ENCODE results near the gene MPDU1.
A peak's percentile ranks its signal among the peaks of the same experiment; 100 is the strongest.

MPDU1 gene

DNA sequence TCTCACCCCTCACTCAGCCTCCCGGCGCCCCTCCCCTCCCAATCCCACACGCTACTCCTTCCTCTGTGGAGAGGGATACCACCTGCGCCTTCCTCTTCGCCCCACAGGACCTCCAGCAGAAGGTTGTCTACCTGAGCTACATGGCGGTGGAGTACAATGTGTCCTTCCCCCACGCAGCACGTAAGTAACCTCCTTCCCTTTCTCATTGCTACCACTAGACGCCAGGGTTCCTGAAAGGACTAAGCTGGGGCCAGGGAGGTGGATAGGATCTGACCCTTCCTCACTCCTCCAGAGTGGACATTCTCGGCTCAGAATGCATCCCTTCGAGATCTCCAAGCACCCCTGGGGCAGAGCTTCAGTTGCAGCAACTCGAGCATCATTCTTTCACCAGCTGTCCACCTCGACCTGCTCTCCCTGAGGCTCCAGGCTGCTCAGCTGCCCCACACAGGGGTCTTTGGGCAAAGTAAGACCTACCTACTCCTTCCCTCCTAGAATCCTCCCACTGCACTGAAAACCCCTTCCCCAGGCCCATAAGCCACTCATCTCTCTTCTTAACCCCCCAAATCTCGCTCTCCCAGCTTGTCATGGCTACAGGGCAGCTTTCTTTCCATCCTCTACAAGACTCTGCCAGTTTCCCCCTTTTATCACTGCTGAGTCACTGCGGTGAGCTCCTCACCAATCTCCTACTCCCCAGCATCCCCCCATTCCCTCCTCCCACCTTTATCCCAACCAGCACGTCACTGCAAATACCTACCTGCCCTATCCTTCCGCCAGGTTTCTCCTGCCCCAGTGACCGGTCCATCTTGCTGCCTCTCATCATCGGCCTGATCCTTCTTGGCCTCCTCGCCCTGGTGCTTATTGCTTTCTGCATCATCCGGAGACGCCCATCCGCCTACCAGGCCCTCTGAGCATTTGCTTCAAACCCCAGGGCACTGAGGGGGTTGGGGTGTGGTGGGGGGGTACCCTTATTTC lies 2.8 kb upstream of the MPDU1 start:
- Histone ChIP-seq H3K27me3 (ENCODE audit: insufficient read depth, low read length) (no peaks in the 10 kb centered on the region), H2AFZ (ENCODE audit: low read depth, low read length) (no peak overlapping the region), H3K36me3 (ENCODE audit: insufficient read depth, low read length) (peaks cover 53% of the 10 kb centered on the region), H3K9me3 (ENCODE audit: low read length) (no peaks in the 10 kb centered on the region), H3K4me1 (ENCODE audit: insufficient read depth, low read length) (peaks cover 5% of the 10 kb centered on the region), H3K4me3 (ENCODE audit: low read length) (no peak overlapping the region)

DNA sequence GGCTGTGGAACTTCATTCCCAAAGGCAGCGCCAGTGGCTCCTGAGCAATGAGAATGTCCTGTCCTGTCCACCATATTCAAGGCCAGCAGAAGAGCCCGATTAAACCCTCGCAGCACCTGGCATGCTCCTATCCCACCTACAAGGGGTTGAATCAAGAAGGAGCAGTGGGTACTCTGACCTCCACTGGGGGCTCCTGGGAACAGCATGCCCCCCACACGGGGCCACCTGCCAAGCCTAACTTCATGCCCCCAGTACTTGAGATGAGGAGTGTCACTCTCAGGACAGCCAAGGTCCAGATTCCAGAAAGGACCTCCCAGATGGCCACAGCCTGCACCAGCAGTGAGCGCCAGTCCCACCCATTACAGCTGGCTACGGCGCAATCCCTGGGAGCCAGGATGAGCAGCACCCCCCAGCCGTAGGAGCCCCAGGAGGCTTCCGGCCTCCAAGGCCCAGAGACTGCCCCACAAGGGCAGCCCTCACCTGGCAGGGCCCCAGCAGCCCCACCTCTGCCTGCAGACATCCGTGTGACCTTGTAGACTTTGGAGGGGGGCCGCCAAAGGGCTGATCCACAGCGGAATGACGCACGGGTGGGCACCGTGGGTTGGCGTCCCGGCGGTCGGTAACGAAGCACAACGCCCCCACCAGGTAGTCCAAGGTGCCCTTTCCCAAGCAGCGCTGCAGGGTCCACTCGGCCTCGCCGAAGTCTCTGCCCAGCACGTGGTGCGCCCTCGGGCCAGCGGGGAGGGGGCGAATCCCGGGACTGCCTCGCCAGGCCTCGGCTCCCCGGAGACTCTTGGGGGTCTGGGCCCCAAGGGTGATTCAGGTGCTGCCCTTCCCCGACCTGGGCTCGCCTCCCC lies 1.0 kb upstream of the MPDU1 start:
- Histone ChIP-seq H3K27me3 (ENCODE audit: insufficient read depth, low read length) (no peaks in the 10 kb centered on the region), H3K9me3 (ENCODE audit: low read length) (no peaks in the 10 kb centered on the region), H3K4me3 (ENCODE audit: low read length) (peak overlapping the region; percentile 65), H3K4me1 (ENCODE audit: insufficient read depth, low read length) (peaks cover 5% of the 10 kb centered on the region), H2AFZ (ENCODE audit: low read depth, low read length) (no peak overlapping the region), H3K36me3 (ENCODE audit: insufficient read depth, low read length) (peaks cover 47% of the 10 kb centered on the region)

DNA sequence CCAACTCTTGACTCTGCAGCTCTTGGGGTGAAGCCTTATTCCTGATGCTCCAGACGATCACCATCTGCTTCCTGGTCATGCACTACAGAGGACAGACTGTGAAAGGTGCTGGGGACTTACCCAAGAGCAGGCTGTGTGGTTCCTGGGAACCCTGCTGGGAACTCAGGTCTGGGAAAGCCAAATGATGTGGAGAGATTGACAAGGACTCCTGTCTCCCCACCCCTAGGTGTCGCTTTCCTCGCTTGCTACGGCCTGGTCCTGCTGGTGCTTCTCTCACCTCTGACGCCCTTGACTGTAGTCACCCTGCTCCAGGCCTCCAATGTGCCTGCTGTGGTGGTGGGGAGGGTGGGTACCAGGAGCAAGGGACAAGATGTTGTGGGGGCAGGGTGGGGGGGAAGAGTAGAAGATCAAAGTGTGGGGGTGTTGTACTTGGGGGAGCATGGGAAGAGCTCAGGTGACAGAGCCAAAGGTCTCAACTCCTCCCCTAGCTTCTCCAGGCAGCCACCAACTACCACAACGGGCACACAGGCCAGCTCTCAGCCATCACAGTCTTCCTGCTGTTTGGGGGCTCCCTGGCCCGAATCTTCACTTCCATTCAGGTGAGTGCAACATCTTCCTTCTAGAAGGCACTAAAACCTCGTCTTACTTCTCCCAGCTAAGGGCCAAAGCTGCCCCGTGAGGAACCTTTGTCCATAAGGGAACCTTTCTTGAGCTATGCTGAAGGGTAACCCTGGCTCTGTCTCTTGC lies 3.2 kb downstream of the MPDU1 start:
- Histone ChIP-seq H2AFZ (ENCODE audit: low read depth, low read length) (no peak overlapping the region), H3K9me3 (ENCODE audit: low read length) (peaks cover 2% of the 10 kb centered on the region), H3K4me1 (ENCODE audit: insufficient read depth, low read length) (peaks cover 19% of the 10 kb centered on the region), H3K4me3 (ENCODE audit: low read length) (no peak overlapping the region), H3K36me3 (ENCODE audit: insufficient read depth, low read length) (peaks cover 49% of the 10 kb centered on the region), H3K27me3 (ENCODE audit: insufficient read depth, low read length) (no peaks in the 10 kb centered on the region)

DNA sequence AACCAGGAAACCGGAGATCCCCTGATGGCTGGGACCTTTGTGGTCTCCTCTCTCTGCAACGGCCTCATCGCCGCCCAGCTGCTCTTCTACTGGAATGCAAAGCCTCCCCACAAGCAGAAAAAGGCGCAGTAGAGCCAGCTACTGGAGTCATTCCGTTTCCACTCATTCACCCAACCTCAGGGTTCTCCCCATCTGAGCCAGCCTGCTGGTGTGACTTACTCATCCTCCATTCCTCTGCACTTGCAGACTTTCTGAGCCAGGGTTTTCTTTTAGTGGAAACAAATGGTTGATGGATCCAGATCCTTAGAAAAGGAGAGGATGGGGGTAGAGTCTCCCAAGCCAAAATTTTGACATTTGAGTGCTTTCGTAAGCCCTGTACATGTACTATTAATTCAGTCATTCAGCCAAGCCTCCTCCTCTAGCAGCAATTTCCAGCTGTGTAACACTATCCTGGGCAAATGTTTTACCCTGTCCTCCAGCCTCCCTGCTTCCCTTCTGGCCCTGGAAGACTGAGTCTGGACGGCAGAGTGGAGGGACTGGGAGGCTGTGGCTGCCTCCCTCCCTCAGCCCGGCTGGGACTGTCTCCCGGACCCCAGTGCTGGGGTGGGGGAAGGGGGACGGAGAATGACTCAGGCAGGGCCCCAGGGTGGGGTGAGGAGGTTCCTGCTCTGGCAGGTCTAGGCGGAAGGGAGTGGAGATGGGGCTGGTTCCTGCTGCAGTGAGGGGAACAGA lies 3.9 kb downstream of the MPDU1 start:
- Histone ChIP-seq H2AFZ (ENCODE audit: low read depth, low read length) (no peak overlapping the region), H3K27me3 (ENCODE audit: insufficient read depth, low read length) (no peaks in the 10 kb centered on the region), H3K9me3 (ENCODE audit: low read length) (peaks cover 2% of the 10 kb centered on the region), H3K4me3 (ENCODE audit: low read length) (no peak overlapping the region), H3K36me3 (ENCODE audit: insufficient read depth, low read length) (peaks cover 54% of the 10 kb centered on the region), H3K4me1 (ENCODE audit: insufficient read depth, low read length) (peaks cover 19% of the 10 kb centered on the region)

DNA sequence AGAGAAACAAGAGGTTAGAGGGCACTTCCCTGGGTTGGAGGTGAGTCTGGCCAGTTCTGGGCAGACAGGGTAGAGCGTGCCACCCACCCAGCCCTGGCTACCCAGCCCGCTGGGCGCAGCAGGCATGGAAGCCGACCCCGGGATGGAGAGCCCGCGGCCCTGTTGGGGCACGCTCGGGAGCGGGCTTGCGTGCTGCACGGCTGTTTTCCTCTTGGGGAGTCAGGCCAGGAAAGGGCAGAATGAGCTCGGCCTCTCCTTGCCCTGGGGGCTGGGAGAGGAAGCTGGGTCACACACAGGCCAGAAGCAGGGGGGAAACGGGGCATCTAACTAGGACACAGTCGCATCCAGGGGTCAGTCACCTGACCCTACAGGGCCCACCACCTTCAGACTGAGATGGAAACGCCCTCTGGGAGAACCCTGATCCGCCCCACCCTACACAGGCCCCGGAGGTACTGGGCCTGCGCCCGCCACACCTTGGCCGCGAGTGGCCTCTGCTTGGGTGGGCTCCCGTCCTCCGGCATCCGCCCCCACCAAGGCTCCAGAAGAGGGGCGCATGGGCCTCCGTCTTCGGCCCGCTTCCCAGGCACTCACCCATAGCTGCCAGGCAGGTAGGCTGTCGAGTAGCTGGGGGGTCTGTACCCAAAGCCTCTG lies 5.0 kb downstream of the MPDU1 start:
- Histone ChIP-seq H3K27me3 (ENCODE audit: insufficient read depth, low read length) (no peaks in the 10 kb centered on the region), H3K9me3 (ENCODE audit: low read length) (peaks cover 2% of the 10 kb centered on the region), H3K4me3 (ENCODE audit: low read length) (no peak overlapping the region), H3K36me3 (ENCODE audit: insufficient read depth, low read length) (peaks cover 65% of the 10 kb centered on the region), H2AFZ (ENCODE audit: low read depth, low read length) (no peak overlapping the region), H3K4me1 (ENCODE audit: insufficient read depth, low read length) (peaks cover 13% of the 10 kb centered on the region)

DNA sequence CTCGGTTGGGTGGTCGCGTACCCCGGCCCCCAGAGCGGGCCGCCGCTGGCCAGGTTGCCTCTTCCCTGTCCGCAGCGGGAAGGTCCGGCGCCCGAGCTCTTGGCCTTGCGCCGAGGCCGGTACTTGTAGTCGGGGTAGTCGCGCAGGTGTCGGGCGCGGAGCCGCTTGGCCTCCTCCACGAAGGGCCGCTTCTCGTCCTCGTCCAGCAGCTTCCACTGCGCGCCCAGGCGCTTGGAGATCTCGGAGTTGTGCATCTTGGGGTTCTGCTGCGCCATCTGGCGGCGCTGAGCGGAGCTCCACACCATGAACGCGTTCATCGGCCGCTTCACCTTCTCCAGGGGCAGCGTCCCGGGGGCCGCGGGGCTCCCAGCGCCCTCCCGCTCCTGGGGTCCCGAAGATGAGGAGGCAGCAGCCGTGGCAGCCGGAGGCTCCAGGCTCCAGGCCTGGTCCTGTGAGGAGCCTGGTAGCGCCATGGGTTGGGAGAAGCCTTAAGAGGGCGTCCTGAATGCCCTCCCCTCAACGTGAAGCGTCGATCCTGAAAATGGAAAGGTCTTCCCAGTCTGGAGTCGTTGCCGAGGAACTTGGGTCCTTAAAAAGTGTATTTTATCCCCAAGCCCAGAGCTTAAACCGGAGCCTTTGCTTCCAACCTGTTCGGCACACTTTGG lies 5.7 kb downstream of the MPDU1 start:
- no peak overlapping the region for H3K4me3 ChIP-seq (ENCODE audit: low read length)
- peaks cover 13% of the 10 kb centered on the region for H3K4me1 ChIP-seq (ENCODE audit: insufficient read depth, low read length)
- H2AFZ ChIP-seq (ENCODE audit: low read depth, low read length) = no peak overlapping the region
- H3K36me3 ChIP-seq (ENCODE audit: insufficient read depth, low read length) = peaks cover 71% of the 10 kb centered on the region
- no peaks in the 10 kb centered on the region for H3K27me3 ChIP-seq (ENCODE audit: insufficient read depth, low read length)
- H3K9me3 ChIP-seq (ENCODE audit: low read length) = peaks cover 2% of the 10 kb centered on the region

DNA sequence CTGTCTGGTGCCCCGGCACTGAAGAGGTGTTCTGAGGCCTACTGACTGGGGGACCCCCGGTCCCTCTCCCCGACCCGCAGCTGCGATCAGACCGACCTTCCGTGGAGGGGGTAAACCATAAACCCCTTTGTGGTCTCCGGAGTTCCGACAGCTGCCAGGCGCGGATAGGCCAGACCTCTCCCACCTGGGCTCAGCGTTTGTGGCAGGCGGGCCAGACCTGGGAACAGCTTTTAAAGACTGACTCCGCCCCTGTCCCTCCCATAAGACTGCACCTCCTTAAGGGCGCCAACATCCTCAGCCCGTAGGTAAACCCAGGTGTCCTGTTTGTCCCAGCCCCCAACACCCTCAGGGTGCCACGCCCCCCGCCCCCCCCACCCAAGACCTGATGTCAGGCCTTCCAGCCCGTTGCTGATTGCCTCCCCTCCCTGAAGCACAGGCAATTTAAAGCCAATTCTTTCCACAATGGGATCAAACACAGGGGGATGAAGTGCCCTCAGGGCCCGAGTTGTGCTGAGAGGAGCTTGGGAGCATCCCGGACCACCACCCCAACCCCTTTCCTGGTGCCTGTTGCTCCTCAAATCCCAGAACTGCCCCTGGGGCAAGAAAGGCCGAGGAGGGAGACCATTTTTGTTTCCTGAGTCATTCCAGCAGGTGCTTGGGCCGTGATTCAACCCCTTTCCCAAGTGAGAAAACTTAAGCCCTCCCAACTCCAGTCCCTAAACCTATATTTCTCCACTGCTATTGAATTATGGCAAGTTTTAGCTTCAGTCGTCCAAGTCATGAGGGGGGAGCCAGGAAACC lies 6.4 kb downstream of the MPDU1 start, which contains the start of gene SOX15:
Gene SOX15, minus strand, starts transcription at position 204 of the 801 bp plus-strand sequence. CDS start 418 bp downstream, outside the sequence.
- Histone ChIP-seq H3K4me1 (ENCODE audit: insufficient read depth, low read length) (peaks cover 13% of the 10 kb centered on the region), H3K4me3 (ENCODE audit: low read length) (no peak within 1 kb of the TSS), H3K36me3 (ENCODE audit: insufficient read depth, low read length) (peaks cover 79% of the 10 kb centered on the region), H3K9me3 (ENCODE audit: low read length) (peaks cover 2% of the 10 kb centered on the region), H3K27me3 (ENCODE audit: insufficient read depth, low read length) (no peaks in the 10 kb centered on the region), H2AFZ (ENCODE audit: low read depth, low read length) (no peak within 1 kb of the TSS)

DNA sequence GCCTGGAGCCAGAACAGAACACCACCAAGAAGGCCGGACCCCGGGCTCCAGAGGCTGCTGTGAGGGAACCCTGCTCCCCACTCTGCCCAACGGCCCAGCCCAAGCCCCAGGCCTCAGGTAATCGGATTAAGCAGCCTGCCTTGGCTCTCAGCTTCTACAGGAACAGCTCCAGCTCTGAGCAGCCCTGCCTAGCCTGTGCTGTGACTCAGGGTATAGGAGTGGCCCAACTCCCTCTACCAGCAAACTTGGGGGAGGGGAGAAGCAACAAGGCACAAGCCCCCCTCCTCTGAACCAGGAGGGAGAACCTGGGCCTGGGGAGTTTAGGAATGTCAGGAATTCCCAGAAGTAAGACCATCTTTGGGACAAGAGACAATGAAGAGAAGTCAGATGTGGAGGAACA lies 7.1 kb downstream of the MPDU1 start:
- peaks cover 2% of the 10 kb centered on the region for H3K9me3 ChIP-seq (ENCODE audit: low read length)
- no peak overlapping the region for H2AFZ ChIP-seq (ENCODE audit: low read depth, low read length)
- H3K4me1 ChIP-seq (ENCODE audit: insufficient read depth, low read length) = peaks cover 13% of the 10 kb centered on the region
- H3K36me3 ChIP-seq (ENCODE audit: insufficient read depth, low read length) = peaks cover 85% of the 10 kb centered on the region
- H3K27me3 ChIP-seq (ENCODE audit: insufficient read depth, low read length) = no peaks in the 10 kb centered on the region
- no peak overlapping the region for H3K4me3 ChIP-seq (ENCODE audit: low read length)

DNA sequence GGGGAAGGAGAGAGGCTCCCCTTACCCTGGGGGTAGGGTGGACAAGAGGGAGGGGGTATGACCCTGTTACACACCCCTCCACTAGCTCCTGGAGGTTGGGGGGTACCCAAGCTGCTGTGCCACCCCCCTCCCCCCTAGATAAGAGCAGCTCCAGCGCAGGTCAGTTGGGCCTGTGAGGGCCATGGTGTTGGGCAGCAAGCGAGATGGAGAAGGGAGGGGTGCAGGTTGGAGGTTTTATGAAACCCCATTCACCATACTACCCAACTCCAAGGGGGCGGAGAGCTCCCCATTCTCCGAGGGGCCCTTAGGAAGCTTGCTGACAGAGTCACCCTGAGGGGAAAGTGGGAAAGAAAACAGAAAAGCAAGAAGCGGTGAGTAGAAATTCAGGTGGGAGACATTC lies 7.9 kb downstream of the MPDU1 start:
- H3K4me1 ChIP-seq (ENCODE audit: insufficient read depth, low read length) = peaks cover 13% of the 10 kb centered on the region
- H3K9me3 ChIP-seq (ENCODE audit: low read length) = peaks cover 2% of the 10 kb centered on the region
- H3K36me3 ChIP-seq (ENCODE audit: insufficient read depth, low read length) = peaks cover 86% of the 10 kb centered on the region
- H3K27me3 ChIP-seq (ENCODE audit: insufficient read depth, low read length) = no peaks in the 10 kb centered on the region
- no peak overlapping the region for H3K4me3 ChIP-seq (ENCODE audit: low read length)
- H2AFZ ChIP-seq (ENCODE audit: low read depth, low read length) = no peak overlapping the region

DNA sequence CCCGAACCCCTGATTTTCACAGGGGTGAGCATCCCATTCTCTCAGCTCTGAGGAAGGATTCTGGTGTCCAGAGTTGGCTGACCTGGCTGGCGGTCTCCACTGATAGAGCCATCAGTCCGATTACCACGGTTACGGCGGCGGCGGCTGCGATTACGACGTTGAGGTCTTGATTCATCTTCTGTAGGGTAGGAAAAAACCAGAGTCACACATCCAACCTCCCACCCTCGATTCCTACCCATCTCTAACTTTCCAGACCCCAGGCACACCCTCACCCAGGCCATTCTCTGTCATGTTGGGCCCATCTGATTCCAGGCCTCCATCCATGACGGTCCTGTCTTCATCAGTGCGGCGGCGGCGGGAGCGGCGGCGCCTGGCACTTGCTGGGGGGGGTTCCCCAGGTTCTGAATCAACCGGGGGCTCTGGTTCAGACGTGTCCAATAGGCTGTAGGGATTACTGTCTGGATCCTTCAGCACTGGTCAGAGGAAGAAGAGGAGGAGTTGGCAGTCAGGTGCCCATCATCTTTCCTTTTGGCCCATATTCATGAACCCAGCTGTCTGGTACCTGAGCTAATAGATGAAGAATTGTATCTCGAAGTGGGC lies 8.9 kb downstream of the MPDU1 start:
- H3K4me3 ChIP-seq (ENCODE audit: low read length) = no peak overlapping the region
- peaks cover 87% of the 10 kb centered on the region for H3K36me3 ChIP-seq (ENCODE audit: insufficient read depth, low read length)
- H2AFZ ChIP-seq (ENCODE audit: low read depth, low read length) = no peak overlapping the region
- H3K9me3 ChIP-seq (ENCODE audit: low read length) = peaks cover 2% of the 10 kb centered on the region
- H3K27me3 ChIP-seq (ENCODE audit: insufficient read depth, low read length) = no peaks in the 10 kb centered on the region
- H3K4me1 ChIP-seq (ENCODE audit: insufficient read depth, low read length) = peaks cover 13% of the 10 kb centered on the region

DNA sequence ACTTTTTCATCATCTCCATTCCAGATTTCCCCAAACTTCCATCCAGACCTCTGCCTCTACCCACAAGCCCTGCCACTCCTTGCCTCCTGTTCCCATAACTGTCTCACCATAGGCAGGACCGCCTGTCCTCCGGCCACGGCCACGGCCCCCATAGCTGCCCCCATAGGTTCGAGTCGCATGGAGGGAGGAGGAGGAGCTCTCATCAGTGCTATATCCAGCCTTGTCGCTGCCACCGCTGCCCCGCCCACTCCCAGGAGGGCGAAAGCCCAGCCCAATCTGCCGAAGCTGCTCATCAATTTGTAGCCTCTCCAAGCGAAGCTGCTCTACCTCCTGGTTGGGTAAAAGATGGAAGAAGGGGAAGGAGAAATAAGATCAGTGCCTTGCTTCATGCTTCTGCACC lies 9.6 kb downstream of the MPDU1 start:
- Histone ChIP-seq H3K9me3 (ENCODE audit: low read length) (peaks cover 2% of the 10 kb centered on the region), H3K4me3 (ENCODE audit: low read length) (no peak overlapping the region), H3K36me3 (ENCODE audit: insufficient read depth, low read length) (peaks cover 79% of the 10 kb centered on the region), H3K27me3 (ENCODE audit: insufficient read depth, low read length) (no peaks in the 10 kb centered on the region), H3K4me1 (ENCODE audit: insufficient read depth, low read length) (peaks cover 13% of the 10 kb centered on the region), H2AFZ (ENCODE audit: low read depth, low read length) (no peak overlapping the region)

Measured in neuron (in vitro differentiated cells).